Measurements from ENCODE around the gene OPN3.

OPN3 gene

DNA sequence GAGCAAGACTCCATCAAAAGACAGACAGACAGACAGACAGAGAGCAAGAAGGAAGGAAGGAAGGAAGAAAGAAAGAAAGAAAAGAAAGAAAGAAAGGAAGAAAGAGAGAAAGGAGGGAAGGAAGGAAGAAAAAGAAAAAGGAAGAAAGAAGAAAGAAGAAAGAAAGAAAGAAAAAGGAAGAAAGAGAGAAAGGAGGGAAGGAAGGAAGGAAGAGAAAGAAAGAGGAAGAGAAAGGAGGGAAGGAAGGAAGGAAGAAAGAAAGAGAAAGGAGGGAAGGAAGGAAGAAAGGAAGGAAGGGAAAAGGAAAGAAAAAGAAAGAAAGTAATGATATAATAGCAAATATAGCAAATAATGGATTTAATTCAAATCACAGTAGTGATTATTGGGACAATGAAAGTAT is 32.7 kb downstream of the OPN3 start:
- no peak for TF ChIP-seq YY1 (tag by site-specific recombination; IDR thresholded peaks at IDR 0.05)
- peak; percentile 92 for TF ChIP-seq PRDM1 (tag by site-specific recombination; IDR thresholded peaks at IDR 0.05)
- peak; percentile 84 for TF ChIP-seq ZNF366 (tag by site-specific recombination; conservative IDR thresholded peaks at IDR 0.05)
- H3K4me1 ChIP-seq (ENCODE audit: control insufficient read depth, insufficient read depth, low read length), result no peaks in the 10 kb centered on the region
- POLR2A ChIA-PET, result no interaction called here
- CTCF ChIA-PET, result no interaction called here
- no peak overlapping the region for H3K4me3 ChIP-seq (ENCODE audit: low read depth, low read length)
- no peaks in the 10 kb centered on the region for H3K9me3 ChIP-seq (ENCODE audit: control insufficient read depth, insufficient read depth, low read depth, low read length)
- H3K27ac ChIP-seq (ENCODE audit: extremely low read depth, low read depth, low read length), result no peak overlapping the region
- H3K36me3 ChIP-seq (ENCODE audit: control insufficient read depth in 2 of 2, insufficient read depth in 1 of 2, low read length in 2 of 2), result no peaks in the 10 kb centered on the region

- H3K4me3 ChIP-seq (ENCODE audit: low read depth, low read length), result no peak overlapping the region
- no peaks in the 10 kb centered on the region for H3K9me3 ChIP-seq (ENCODE audit: control insufficient read depth, insufficient read depth, low read depth, low read length)
- ChIA-PET POLR2A (no interaction called here), CTCF (no interaction called here)
- H3K27ac ChIP-seq (ENCODE audit: extremely low read depth, low read depth, low read length), result no peak overlapping the region
- peak; percentile 39 for TF ChIP-seq ZNF426 (tag by site-specific recombination; IDR thresholded peaks at IDR 0.05)
- TF ChIP-seq, protein P1, sequence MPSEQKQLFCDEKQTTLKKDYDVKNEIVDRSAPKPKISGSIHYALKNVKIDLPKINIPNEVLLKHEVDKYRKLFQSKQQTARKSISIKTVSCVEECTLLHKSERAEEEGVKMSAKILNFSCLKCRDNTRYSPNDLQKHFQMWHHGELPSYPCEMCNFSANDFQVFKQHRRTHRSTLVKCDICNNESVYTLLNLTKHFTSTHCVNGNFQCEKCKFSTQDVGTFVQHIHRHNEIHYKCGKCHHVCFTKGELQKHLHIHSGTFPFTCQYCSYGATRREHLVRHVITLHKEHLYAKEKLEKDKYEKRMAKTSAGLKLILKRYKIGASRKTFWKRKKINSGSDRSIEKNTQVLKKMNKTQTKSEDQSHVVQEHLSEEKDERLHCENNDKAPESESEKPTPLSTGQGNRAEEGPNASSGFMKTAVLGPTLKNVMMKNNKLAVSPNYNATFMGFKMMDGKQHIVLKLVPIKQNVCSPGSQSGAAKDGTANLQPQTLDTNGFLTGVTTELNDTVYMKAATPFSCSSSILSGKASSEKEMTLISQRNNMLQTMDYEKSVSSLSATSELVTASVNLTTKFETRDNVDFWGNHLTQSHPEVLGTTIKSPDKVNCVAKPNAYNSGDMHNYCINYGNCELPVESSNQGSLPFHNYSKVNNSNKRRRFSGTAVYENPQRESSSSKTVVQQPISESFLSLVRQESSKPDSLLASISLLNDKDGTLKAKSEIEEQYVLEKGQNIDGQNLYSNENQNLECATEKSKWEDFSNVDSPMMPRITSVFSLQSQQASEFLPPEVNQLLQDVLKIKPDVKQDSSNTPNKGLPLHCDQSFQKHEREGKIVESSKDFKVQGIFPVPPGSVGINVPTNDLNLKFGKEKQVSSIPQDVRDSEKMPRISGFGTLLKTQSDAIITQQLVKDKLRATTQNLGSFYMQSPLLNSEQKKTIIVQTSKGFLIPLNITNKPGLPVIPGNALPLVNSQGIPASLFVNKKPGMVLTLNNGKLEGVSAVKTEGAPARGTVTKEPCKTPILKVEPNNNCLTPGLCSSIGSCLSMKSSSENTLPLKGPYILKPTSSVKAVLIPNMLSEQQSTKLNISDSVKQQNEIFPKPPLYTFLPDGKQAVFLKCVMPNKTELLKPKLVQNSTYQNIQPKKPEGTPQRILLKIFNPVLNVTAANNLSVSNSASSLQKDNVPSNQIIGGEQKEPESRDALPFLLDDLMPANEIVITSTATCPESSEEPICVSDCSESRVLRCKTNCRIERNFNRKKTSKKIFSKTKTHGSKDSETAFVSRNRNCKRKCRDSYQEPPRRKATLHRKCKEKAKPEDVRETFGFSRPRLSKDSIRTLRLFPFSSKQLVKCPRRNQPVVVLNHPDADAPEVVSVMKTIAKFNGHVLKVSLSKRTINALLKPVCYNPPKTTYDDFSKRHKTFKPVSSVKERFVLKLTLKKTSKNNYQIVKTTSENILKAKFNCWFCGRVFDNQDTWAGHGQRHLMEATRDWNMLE (tag by site-specific recombination; conservative IDR thresholded peaks at IDR 0.05; ENCODE audit: low read depth), result peak; percentile 41; the same call in 1 of the 2 replicates
- TF ChIP-seq ZNF555 (tag by site-specific recombination; conservative IDR thresholded peaks at IDR 0.05), result 0 out of 2 replicates have a peak, but pooled peaks have one; percentile 10
- TF ChIP-seq ZNF501 (tag by site-specific recombination; IDR thresholded peaks at IDR 0.05), result no peak
- TF ChIP-seq ZNF560 (tag by site-specific recombination; IDR thresholded peaks at IDR 0.05; ENCODE audit: borderline replicate concordance), result no peak
- TF ChIP-seq ZNF394 (tag by site-specific recombination; IDR thresholded peaks at IDR 0.05; ENCODE audit: borderline replicate concordance), result peak; percentile 48; the same call in 1 of the 2 replicates
- H3K36me3 ChIP-seq (ENCODE audit: control insufficient read depth in 2 of 2, insufficient read depth in 1 of 2, low read length in 2 of 2), result no peaks in the 10 kb centered on the region
- no peaks in the 10 kb centered on the region for H3K4me1 ChIP-seq (ENCODE audit: control insufficient read depth, insufficient read depth, low read length)
Observed at GRCh38 chr1:241606544-241606943, 33.6 kb downstream of the OPN3 start.

DNA sequence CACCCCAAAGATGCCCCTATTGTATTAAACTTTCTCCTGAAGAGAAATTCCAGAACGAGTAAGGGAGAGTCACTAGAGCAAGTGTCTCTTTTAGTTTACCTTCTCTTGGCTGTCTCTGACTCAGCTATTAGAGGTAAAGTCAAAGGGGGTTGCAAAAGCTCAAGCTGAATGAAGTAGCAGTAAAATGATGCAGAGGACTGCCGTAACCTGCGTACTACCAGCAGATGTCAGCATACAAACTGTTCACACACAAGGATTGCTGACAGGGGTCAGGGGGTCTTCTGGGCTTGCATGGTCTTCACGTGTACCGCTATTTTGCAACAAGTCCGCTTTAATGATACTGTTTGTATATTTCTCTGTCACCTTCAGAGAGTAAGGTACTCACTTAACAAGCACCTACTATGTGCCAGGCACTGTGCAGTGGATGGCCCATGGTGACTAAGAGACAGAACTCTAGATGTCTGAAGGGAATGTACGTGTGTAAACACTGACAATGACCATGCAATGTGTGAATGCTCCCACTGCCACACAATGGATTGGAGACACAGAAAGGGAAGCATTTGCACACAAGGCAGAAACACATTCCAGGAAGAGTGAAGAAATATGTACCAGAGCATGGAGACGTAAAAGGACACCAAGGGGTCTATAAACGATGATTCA is 34.9 kb downstream of the OPN3 start:
- Histone ChIP-seq H3K4me1 (ENCODE audit: control insufficient read depth, insufficient read depth, low read length) (no peaks in the 10 kb centered on the region), H3K27ac (ENCODE audit: extremely low read depth, low read depth, low read length) (no peak overlapping the region), H3K9me3 (ENCODE audit: control insufficient read depth, insufficient read depth, low read depth, low read length) (no peaks in the 10 kb centered on the region), H3K36me3 (ENCODE audit: control insufficient read depth in 2 of 2, insufficient read depth in 1 of 2, low read length in 2 of 2) (no peaks in the 10 kb centered on the region), H3K4me3 (ENCODE audit: low read depth, low read length) (no peak overlapping the region)
- ChIA-PET POLR2A (no interaction called here), CTCF (interaction anchor here (0.5 to 0.7 kb wide), 2 partner anchors 41 to 277 kb away, joined by 3 to 4 read pairs; no protein-coding TSS in a partner anchor)
- no peak for TF ChIP-seq ZNF621 (tag by site-specific recombination; IDR thresholded peaks at IDR 0.05)
- TF ChIP-seq ZNF248 (tag by site-specific recombination; IDR thresholded peaks at IDR 0.05), result no peak
- TF ChIP-seq, protein P2, sequence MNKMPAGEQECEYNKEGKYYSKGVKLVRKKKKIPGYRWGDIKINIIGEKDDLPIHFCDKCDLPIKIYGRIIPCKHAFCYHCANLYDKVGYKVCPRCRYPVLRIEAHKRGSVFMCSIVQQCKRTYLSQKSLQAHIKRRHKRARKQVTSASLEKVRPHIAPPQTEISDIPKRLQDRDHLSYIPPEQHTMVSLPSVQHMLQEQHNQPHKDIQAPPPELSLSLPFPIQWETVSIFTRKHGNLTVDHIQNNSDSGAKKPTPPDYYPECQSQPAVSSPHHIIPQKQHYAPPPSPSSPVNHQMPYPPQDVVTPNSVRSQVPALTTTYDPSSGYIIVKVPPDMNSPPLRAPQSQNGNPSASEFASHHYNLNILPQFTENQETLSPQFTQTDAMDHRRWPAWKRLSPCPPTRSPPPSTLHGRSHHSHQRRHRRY (tag by site-specific recombination; IDR thresholded peaks at IDR 0.05), result no peak
- no peak for TF ChIP-seq ZNF341 (tag by site-specific recombination; IDR thresholded peaks at IDR 0.05; ENCODE audit: low read depth)
- no peak for TF ChIP-seq IKZF3 (tag by site-specific recombination; IDR thresholded peaks at IDR 0.05)
- no peak for TF ChIP-seq ZEB2 (tag by site-specific recombination; IDR thresholded peaks at IDR 0.05)
- no peak for TF ChIP-seq MYNN (tag by site-specific recombination; IDR thresholded peaks at IDR 0.05; ENCODE audit: borderline replicate concordance)
- no peak for TF ChIP-seq ZNF239 (tag by site-specific recombination; IDR thresholded peaks at IDR 0.05)
- TF ChIP-seq ZBTB8A (tag by site-specific recombination; IDR thresholded peaks at IDR 0.05), result no peak
- no peak for TF ChIP-seq HOXA7 (CRISPR knock-in tag; IDR thresholded peaks at IDR 0.05; ENCODE audit: borderline replicate concordance)
- TF ChIP-seq ZNF610 (tag by site-specific recombination; IDR thresholded peaks at IDR 0.05; ENCODE audit: borderline replicate concordance), result no peak
- no peak for TF ChIP-seq ZNF266 (tag by site-specific recombination; IDR thresholded peaks at IDR 0.05; ENCODE audit: low read depth)
- TF ChIP-seq BCL11A (tag by site-specific recombination; IDR thresholded peaks at IDR 0.05; ENCODE audit: low read depth), result no peak

Measured in HEK293 (cell line).